Daoy (cell line): ENCODE data around the gene BRD4. TPM values are rescaled to one million over a fixed set of nuclear protein-coding genes. Genes with fewer than 3 reads are reported as not detected.
A peak's percentile ranks its signal among the peaks of the same experiment; 100 is the strongest.
"Not testable (repeated sequence)": the region's sequence is repeated elsewhere in the genome, so short reads cannot be mapped to it uniquely, and the experiment has no call there.

Source experiments
- DNase-seq: peaks from one replicate; pipeline ENCODE4 v3.0.0-alpha.2; 2015; ENCODE audit warnings: low read depth
- total RNA-seq: library from RNA; depleted of rRNA; stranded (reverse); fragments of >200 nt; shearing (Covaris generic); gene quantifications from 2 replicates; pipeline ENCODE4 v1.2.3, GENCODE V29; 2014

The BRD4 gene
- total RNA-seq, 1 experiment from 2014 or later: 11.1 TPM

DNA sequence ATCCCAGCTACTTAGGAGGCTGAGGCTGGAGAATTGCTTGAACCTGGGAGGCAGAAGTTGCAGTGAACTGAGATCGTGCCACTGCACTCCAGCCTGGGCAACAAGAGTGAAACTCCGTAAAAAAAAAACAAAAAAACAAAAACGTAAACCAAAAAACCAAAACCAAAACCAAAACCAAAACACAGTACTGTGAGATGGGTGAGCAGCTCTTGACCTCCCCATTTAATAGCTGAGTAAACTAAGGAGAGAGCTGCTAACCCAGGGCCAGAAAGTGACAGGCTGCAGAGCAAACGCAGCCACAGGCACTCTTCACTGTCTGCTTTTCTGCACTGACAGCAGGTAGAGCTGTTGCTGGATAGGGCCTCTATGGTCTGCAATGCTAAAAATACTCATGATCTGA lies 27.7 kb upstream of the BRD4 start:
- not testable (repeated sequence) for DNase-seq

GRCh38 chr19:15358918-15359317 lies 26.6 kb upstream of the BRD4 start:
- DNase-seq: no peak

GRCh38 chr19:15357906-15358305 lies 25.6 kb upstream of the BRD4 start:
- DNase-seq: no peak

- no peak for DNase-seq
Measured at GRCh38 chr19:15354566-15355296, 22.4 kb upstream of the BRD4 start.

DNA sequence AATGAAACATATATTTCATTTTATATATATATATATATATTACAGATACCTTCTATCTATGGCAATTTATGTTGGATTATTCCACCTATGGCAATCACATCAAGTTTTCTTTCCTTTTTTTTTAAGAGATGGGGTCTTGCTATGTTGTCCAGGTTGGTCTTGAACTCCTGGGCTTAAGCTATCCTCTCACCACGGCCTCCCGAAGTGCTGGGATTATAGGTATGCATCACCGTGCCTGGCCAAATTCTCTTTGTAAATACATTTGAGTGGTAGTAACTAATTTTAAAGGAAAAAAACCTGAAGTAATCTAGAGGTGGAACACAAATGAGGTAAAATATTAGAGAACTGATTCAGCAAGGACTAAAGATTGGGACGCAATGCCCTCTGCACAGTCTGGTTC lies 21.6 kb upstream of the BRD4 start:
- no peak for DNase-seq

DNA sequence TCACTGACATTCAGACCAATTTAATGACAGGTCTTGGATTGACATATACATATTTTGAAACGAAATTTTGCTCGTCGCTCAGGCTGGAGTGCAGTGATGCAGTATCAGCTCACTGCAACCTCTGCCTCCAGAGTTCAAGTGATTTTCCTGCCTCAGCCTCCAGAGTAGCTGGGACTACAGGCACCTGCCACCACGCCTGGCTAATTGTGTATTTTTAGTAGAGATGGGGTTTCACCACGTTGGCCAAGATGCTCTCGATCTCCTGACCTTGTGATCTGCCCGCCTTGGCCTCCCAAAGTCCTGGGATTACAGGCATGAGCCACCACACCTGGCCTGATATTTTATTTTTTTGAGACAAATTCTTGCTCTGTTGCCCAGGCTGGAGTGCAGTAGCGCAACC lies 20.2 kb upstream of the BRD4 start:
- not testable (repeated sequence) for DNase-seq

GRCh38 chr19:15341328-15341727 lies 9.0 kb upstream of the BRD4 start:
- DNase-seq: not testable (repeated sequence)

- no peak for DNase-seq
Measured at GRCh38 chr19:15340086-15340485, 7.7 kb upstream of the BRD4 start.

DNA sequence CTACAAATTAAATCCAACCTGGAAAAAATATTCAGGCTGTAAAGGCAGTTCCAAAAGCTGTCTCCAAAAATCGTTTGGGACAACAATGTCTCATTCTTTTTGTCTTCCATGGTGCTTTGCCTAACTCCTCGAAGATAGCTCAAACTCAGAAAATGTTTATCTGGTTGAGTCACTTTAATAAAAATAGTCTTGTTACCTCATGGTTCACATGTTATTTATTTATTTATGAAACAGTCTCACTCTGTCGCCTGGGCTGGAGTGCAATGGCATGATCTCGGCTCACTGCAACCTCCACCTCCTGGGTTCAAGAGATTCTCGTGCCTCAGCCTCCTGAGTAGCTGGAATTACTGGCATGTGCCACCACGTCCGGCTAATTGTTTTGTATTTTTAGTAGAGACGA lies 4.9 kb upstream of the BRD4 start:
- no peak for DNase-seq

- DNase-seq: not testable (repeated sequence)
Measured at GRCh38 chr19:15335992-15336391, 3.7 kb upstream of the BRD4 start.

GRCh38 chr19:15331419-15332310 lies 674 bp downstream of the BRD4 start:
- DNase-seq: peak; percentile 62

GRCh38 chr19:15330801-15331418 lies 1.4 kb downstream of the BRD4 start:
- DNase-seq: peak; percentile 80

- DNase-seq: no peak
Measured at GRCh38 chr19:15328312-15328711, 4.0 kb downstream of the BRD4 start.

- no peak for DNase-seq
Measured at GRCh38 chr19:15324791-15325519, 7.4 kb downstream of the BRD4 start.

- no peak for DNase-seq
Measured at GRCh38 chr19:15323496-15324235, 8.7 kb downstream of the BRD4 start.

GRCh38 chr19:15321739-15322138 lies 10.6 kb downstream of the BRD4 start:
- no peak for DNase-seq

DNA sequence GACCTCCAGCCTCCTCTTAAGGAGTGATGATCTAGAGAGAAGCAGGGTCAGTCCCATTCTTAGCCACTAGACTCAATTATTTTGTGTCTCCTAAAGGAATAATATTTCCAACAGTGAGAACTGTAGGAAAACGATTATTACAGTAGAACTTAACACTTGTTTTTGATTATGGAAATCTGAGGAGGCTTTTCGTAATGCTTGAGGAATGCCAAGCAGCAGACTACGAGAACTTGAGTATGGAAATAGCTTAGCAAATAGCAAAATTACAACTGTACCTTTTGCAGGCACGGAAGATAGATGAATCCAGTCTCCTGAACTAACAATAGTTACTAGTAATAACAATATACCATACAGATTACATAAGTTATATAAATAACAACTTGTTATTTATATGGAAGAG lies 12.2 kb downstream of the BRD4 start:
- DNase-seq: no peak

GRCh38 chr19:15318241-15318691 lies 14.1 kb downstream of the BRD4 start:
- DNase-seq: no peak

DNA sequence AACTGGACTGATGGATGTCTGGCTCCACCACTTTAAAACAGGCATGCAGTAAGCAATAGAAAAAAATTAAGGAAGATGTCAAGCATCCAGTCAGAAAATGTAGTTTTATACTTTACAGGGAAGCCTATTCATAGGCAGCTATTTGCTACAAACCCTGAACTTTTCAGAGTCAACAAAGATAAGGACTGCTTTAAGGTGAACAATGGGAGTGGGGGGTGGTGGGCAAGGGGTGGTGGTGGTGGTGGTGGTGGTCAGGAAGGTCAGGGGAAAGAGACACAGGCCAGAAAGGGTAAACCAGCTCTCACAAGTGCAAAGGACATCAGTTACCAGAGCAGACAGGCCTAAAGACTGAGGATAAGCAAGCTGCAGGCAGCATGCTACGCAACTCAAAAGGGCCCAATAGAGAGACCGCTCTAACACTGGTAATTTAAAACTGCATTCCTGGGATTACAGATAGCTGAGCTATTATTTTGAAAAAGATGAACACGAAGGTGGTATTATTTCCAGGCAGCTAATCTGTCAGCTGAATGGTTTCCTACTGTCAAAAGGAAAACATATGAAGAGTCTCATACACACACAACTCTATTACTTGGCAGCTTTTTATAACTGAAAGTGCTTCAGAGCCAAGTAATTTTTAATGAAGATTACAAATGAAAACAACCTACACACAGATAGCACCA lies 14.8 kb downstream of the BRD4 start:
- DNase-seq: no peak

- DNase-seq: no peak
Measured at GRCh38 chr19:15316498-15316897, 15.8 kb downstream of the BRD4 start.
